GM21526 (cell line): ENCODE results near the gene ISCA1.

Source experiments
- ATAC-seq: cut with Tn5 transposase; IDR thresholded peaks from one replicate; pipeline ENCODE4 v1.9.1; 2021; ENCODE audit warnings: moderate library complexity; ENCODE audit not compliant: unreplicated experiment, low FRiP score

ISCA1 gene

DNA sequence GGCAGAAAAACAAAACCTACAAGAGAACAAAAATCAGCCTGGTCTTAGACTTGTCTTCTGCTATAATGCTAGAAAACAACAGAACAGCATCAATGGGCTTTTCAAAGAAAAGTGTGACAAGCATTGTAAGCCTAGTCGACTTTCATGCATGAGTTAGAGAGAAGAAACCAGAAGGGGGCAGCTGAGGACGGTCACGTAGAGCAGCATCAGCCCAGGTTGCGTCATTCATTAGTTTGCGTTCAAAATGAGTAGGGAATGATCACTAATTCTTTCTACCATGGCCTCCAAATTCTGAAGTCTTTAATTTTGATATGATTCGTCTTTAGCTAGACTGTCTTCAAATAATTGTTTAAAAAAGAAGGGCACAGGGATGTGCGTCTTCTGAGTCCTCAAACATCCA lies 4.7 kb upstream of the ISCA1 start:
- ATAC-seq: no peak

DNA sequence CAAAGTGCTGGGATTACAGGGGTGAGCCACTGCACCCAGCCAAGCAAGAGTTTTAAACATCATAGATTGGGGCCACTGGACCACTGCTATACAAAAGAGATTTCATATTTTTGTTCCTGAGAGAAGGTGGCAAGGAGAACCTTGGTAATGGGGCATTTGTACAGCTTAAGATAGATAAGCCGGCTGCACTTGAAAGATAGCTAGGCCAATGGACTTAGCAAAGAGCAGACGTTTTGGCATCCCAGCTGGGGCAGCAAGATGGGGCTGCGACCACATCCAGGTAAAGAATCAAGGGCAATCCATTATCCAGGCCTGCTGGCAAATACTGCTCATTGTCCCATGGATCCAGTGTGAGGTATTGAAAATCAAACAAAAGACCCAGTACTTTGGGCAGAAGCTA lies 3.9 kb upstream of the ISCA1 start:
- ATAC-seq: no peak

DNA sequence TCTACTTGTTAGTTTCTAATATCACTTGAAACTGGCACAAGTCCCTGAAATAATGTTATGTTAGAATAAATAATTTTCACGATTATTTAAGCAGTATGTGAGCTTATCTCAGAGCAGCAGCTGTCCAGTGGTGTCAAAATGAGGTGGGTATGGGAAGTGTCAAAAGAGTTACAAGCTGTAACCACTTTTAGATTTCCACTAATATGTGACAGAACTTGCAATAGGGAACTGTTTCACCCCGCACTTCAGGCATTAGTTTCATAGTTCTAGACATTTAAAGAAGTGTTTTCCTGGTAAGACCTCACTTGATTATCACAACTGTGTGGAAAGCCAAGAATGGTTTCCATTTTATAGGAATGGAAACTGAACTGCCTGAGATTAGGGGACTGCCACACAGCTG lies 2.9 kb upstream of the ISCA1 start:
- no peak for ATAC-seq

DNA sequence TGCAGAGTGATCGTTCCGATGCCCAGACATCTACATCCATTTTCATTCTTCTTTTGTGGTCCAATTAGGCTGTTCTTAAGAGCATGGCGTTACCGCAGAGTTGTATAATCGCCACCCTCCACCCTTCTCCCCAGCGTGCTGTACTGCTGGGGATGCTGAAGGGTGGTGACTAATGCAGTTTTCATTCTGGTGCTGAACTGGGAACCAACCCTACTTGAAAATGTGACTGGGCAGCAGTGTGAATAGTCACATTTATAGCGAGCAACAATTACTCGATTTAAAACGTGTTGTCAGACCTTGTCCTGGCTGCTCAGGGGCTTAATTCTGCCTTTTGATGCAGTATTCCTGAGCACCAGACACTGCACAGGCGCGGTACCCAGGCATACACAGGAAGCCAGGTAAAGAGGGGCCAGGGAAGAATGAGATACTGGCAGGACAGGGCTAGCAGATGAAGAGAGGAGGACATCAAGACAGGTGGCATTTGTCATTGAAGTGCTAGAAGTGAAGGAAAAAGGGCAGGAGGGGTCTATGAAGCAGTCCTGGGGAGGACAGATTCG lies 719 bp upstream of the ISCA1 start:
- peak; percentile 23 for ATAC-seq

DNA sequence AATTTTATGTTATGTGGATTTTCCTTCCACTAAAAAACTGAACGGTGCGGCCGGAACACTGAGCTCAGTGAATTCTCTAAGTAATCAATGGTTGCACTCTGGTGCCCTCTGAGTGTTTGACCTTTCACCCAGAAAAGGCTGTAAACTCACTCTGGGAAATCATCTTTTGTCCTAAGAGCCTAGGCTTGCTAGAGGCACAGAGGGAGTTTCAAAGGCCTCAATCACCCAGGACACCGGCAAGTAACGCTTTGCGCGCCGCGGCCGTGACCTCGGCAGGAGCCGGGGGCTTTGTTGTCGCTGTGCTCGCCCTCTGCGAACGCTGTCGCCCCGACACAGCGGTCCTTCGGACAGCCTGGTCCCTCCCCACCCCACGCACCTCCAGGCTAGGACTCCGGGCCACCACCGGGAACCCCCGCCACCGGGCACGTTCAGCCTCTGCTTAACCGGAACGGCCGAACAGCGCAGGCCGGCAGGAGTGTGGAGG lies 703 bp downstream of the ISCA1 start:
- peak; percentile 2 for ATAC-seq

DNA sequence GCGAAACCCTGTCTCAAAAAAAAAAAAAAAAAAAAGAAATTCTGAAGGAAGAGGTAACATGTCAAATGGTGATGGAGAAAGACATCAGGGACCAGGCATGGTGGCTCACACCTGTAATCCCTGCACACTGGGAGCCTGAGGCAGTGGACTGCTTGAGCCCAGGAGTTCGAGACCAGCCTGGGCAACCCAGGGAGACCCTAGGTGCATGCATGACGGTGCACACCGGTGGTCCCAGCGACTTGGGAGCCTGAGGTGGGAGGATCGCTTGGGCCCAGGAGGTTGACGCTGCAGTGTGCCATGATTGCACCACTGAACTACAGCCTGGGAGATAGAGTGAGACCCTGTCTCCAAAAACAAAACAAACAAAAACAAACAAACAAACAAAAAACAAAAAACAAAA lies 1.8 kb downstream of the ISCA1 start:
- ATAC-seq: no peak

DNA sequence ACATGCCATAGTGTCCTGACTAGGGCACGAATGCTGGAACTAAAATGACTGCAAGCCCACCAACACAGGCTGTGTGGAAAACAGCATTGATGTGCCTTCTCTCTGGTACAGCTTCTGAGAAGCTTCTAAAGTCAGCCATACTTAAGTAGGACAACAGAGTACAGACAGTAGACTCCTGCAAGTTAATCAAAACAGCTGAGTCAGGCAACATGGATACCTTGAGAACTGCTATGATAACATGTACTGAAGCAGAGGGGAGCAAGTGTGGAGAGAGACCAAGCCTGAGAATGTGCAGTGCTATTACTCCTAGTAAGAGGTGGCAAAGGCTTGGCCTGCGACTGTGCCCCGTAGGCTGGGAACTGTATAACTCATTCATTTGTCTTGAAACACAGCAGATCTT lies 2.5 kb downstream of the ISCA1 start:
- no peak for ATAC-seq

DNA sequence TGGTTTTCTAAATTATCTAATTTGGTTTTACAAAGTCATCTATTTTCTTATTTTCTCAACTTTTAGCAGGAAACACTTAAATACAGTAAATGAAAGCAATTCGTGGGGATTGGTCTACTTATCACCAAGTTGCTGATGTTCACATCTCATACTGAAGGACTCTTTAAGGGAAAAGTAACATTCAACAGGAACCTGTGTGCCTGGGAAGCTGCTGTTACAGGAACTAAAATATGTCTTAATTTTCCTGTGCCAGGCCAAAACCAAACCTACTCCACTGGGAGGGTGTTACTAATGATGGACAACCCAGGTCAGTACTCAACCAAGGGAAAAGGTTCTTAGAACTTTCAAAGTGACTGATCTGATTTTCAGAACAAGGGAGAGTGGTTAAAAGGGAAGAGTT lies 5.3 kb downstream of the ISCA1 start:
- no peak for ATAC-seq

DNA sequence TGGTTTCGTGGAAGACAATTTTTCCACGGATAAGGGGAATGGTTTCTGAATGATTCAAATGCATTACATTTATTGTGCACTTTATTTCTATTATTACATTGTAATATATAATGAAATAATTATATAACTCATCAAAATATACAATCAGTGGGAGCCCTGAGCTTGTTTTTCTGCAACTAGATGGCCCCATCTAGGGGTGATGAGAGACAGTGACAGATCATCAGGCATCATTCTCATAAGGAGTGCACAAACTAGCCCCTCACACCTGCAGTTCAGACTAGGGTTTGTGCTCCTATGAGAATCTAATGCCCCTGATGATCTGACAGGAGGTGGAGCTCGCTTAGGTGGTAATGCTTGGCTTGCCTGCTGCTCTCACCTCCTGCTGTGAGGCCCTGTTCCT lies 6.4 kb downstream of the ISCA1 start:
- ATAC-seq: no peak

DNA sequence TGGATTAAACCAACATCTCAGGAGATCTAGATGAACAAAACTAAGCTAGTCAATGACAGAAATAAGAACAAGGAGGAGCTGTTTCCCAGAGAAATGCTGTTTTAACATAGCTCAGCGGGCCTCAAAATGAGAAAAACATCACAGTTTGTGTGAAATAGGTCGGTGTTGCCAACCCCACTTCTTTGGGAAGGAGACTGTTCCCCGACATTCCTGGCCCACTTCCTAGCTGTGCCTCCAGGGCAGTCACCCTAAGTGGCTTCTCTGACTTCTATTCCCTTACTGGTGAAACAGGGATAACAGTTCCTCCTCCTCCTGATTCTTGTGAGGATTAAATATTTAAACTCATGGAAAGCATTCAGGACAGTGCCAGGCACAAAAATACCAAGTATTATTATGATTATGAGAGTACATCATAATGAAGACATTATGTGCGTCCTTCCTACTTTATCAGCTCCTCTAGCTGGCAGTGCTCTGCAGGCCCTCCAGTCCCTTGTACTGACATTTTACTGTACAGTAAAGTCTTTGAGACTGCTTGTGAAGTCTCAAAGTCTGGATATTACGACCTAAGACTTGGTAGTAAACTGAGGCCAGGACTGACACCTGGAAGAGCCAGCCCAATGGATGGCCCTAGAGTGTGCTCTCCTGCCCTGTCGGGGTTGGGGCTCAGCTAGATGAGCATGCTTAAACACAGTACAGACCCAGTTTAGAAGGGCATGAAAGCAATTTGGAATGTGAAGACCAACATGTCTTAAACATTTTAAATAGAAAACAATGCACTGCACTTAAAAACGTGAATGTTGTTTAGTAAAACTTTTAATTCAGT lies 7.3 kb downstream of the ISCA1 start:
- ATAC-seq: no peak

DNA sequence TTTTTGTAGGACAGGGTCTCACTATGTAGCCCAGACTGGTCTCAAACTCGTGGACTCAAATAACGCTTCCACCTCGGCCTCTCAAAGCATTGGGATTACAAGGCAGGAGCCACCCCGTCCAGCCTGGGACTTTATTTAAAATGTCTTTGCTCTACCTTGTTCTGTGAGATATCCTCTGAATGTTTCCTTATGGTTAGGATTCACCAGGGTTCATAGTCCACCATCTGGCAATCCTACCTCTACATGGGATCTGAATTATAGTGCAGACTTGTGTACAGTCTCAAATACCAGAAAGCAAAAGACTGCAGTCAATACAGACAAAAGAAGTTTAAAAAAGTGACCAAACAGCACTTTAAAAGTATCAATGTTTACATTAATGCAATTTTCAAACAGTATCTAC lies 10.1 kb downstream of the ISCA1 start:
- no peak for ATAC-seq

DNA sequence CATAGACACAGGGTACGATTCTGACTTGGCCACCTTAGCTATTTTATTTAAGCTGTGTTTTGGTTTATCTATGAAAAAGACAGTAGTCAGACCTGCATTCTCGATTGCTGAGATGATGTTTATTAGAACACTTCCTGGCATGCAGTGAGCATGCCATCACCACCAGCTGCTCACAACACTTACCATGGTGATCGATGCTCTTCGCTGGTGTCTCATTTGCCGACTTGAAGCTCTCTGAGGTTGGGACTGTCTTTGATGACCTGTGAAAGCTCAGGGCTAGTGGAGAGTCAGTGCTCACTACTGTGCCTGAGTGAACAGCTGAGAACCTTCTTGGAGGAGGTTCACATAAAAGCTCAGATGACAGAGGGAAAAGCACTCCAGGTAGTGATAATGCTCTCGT lies 18.5 kb downstream of the ISCA1 start:
- no peak for ATAC-seq

DNA sequence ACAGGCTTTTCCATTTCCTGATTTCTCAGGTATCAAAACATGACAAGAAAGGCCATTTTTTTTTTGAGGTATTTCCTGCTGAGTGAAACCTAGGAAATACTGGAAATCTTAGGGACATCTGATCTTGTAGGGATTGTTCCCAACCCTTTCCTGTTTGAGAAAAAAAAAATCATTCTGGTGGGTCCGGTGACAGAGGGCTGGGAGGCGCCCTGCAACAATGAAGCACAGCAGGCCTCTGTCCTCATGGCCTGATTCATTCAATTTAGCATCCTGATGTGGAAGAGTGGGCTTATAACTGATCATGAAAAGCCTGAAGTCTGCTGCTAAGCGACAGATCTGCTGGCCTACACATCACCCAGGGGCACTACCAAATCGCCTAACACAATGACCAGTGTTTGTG lies 19.8 kb downstream of the ISCA1 start:
- ATAC-seq: no peak

DNA sequence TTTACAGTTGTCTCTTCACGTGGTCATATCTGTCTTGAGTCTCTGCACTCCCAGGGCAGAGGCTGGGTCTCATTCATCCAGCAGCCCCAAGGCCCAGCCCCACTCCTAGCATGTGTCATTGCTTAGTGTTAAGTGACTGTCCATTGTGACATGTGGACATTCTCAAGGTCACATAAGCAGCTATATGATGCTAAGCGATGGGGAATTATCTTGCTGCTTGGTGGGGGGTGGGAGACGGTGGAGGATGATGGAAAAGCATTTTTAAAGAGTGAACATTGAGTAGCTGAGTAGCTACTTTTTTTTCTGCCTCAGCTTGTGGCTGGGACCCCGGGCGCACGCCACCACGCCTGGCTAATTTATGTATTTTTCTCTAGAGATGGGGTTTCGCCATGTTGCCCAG lies 22.8 kb downstream of the ISCA1 start, which contains the start of gene C9orf153:
Gene C9orf153 (minus strand): TSS at position 101 of the 400 bp plus-strand sequence. CDS start 30,054 bp downstream, outside the sequence.
- no peak for ATAC-seq

DNA sequence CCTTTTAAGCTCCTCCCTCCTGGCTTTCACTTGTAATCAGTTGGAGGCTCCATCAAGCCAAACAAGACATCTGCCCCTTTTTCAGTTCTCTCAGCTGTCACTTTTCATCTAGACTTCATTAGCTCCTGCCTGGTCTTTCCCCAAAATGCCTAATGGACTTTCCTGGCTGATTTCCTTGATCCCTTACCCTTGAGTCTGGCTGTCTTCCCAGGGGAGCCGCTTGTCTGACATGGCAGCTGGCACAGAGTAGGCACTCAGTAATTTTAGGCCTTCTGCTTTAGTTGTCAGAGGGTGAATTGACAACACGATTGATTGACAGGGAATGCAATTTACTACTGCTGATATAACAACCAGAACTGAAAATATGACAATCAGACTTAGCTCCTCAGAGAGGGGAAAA lies 24.9 kb downstream of the ISCA1 start:
- ATAC-seq: no peak

DNA sequence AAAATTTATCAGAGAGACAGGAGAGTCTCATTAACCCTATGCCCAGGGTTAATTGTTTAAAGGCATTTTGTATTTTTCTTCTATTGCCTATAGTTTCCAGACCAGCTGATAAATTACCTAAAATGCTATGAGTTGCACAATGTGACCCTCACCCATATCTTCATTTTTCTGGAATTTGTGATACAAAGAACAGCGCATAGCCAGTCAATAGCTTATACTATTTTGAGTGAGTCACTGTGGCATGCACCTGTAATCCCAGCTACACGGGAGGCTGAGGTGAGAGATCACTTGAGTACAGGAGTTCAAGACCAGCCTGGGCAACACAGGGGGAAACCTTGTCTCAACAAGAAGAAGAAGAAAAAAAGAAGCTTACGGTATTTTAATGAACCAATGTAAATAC lies 25.7 kb downstream of the ISCA1 start:
- no peak for ATAC-seq

DNA sequence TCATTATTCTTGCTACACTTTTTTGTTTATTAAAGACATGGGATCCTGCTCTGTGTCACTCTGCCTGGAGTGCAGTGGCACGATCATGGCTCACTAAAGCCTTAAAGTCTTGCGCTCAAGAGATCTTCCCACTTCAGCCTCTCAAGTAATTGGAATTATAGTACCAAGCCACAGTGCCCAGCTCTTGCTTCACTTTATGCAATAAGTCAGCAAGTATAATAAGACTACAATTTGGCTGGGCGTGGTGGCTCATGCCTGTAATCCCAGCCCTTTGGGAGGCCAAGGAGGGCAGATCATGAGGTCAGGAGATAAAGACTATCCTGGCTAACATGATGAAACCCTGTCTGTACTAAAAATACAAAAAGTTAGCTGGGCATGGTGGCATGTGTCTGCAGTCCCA lies 28.8 kb downstream of the ISCA1 start:
- no peak for ATAC-seq

DNA sequence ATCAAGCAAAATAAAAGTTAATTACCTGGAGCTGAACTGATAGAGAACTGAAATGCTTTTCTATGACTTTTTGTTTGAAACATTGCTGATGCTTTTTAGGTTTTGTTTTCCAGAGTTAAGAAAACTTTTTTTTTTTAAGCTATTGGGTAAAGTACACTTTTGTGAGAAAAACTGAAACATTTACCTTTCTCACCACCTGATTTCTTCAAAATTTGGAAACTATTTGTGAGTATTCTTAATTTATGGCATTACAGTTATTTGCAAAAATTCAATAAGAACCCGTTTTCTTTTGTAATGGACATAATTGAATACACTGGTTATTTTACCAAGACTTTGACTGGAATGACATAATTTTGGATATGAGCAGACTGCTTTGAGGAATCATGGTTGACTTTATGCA lies 29.5 kb downstream of the ISCA1 start:
- ATAC-seq: no peak

DNA sequence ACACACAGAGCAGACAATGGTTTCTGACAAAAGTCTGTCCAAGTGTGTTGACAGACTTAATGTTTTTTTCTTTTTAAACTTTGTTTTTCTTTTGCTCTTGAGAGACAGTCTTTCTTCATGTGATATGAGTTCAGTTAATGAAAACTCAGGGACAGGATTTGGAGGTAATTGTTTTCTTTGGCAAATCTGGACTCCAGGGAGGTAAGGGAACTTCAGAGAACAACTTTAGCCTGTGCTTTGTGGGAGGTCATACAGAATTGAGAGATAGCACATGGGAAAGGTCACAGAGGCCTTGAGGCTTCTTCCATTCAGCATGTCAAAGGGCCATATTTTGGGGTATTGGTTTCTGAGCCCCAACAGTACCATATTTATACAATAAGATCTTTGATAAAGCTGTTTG lies 32.2 kb downstream of the ISCA1 start:
- ATAC-seq: no peak

DNA sequence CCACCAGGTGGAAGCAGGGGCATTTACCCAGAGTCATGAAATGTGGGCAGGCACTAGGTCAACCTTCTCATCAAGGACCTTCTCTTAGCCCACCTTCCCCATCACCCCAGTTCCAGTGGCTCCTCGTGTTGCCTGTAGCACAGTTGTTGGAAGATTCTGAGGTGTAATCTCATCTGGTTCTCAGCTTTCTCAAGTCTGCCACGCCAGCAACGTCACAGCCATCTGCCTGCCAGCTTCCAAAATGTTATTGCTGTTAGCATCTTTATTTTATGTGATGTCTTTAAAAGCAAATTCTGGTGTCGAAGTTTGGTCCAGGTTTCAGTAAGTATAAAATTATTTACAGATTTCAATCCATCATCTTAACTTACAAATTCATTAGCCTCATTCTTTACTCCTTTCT lies 33.6 kb downstream of the ISCA1 start:
- no peak for ATAC-seq

DNA sequence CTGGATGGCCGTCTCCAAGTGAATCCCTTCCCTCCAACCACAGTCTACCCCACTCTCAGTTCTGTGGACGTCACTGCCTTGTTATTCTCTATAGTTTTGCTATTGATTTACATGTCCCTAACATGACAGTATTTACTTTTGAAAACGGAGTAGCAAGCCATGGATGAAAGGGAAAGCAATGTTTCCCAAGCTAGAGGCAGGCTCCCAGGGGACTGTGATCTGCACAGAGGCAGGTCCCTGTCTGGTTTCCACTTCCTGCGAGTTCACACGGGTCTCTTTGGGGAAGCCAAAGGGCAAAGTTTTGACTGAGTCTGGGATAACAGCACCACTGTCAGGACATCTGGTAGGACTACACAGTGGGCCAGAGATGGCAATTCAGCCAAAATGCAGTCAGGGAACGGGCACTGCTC lies 35.6 kb downstream of the ISCA1 start:
- ATAC-seq: no peak

DNA sequence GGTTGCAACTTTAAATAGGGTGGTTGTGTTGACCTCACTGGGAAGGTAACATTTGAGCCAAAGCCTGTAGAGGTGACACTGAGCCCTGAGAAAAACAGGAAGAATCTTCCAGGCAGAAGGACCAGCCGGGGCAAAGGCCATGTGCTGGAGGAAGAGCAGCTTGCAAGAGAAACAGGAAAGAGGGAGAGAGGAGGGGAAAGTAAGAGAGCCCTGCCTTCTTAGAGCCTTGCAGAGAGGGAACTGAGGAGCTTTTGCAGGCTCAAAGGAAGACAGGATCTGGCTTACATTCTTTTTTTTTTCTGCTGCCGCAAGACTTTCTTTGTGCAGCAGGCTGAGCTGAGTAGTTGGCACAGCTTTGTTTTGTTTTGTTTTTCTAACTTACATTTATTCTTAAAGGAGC lies 40.3 kb downstream of the ISCA1 start:
- no peak for ATAC-seq
